Measurements from ENCODE around the gene C1QC.

- TF ChIP-seq CTCF (IDR thresholded peaks at IDR 0.05) (no peak), EZH2 (IDR thresholded peaks at IDR 0.05; ENCODE audit: borderline replicate concordance, insufficient read depth, low read depth, low read length, poor library complexity, severe bottlenecking) (no peak)
Measured at GRCh38 chr1:22687191-22687590, 43.8 kb downstream of the C1QC start.

Data from B cell (primary cell).